Calu3 (cell line): ENCODE results near the gene ASXL1. TPM values are rescaled to one million over a fixed set of nuclear protein-coding genes. Genes with fewer than 3 reads are reported as not detected.
A peak's percentile ranks its signal among the peaks of the same experiment; 100 is the strongest.

Source experiments
- BruUV-seq: library from RNA; stranded (reverse); fragments of 400-500 nt; replicated peaks from 2 replicates; lab custom pipeline; 2021; lab: Mats Ljungman, UMichigan
- CTCF ChIA-PET: fragments of 300-600 bp; sonication (Branson Sonifier 250); formaldehyde crosslinking; loops from one replicate; lab custom pipeline; 2022; ENCODE audit warnings: antibody characterized with exemption; lab: Charles Lee
- DNase-seq: peaks from one replicate; pipeline ENCODE4 v3.0.0; 2022
- H3K27ac Mint-ChIP-seq: one replicate; pipeline ENCODE4 v1.8.0; 2022; ENCODE audit warnings: mixed read lengths; ENCODE audit not compliant: unreplicated experiment
- H3K27me3 Mint-ChIP-seq: one replicate; pipeline ENCODE4 v1.8.0; 2022; ENCODE audit warnings: mixed read lengths; ENCODE audit not compliant: unreplicated experiment
- H3K36me3 Mint-ChIP-seq: one replicate; pipeline ENCODE4 v1.8.0; 2022; ENCODE audit warnings: mild to moderate bottlenecking, moderate library complexity, mixed read lengths; ENCODE audit not compliant: insufficient read depth, unreplicated experiment
- H3K4me1 Mint-ChIP-seq: one replicate; pipeline ENCODE4 v1.8.0; 2022; ENCODE audit warnings: mild to moderate bottlenecking, low read depth, mixed read lengths; ENCODE audit not compliant: unreplicated experiment
- H3K4me3 Mint-ChIP-seq: one replicate; pipeline ENCODE4 v1.8.0; 2022; ENCODE audit warnings: mild to moderate bottlenecking, low read depth, moderate library complexity, mixed read lengths; ENCODE audit not compliant: unreplicated experiment
- H3K9me3 Mint-ChIP-seq: one replicate; pipeline ENCODE4 v1.8.0; 2022; ENCODE audit warnings: low read depth, mixed read lengths; ENCODE audit not compliant: unreplicated experiment
- CTCF ChIP-seq: fragments of 200-600 bp; IDR thresholded peaks from one replicate; pipeline ENCODE4 v1.8.0; 2022; ENCODE audit warnings: antibody characterized with exemption; ENCODE audit not compliant: unreplicated experiment
- intact Hi-C: fragments of 100-400 bp; cut with micrococcal nuclease; formaldehyde crosslinking; loops from one replicate; pipeline ENCODE4 v1.10.0; 2022; ENCODE audit not compliant: unreplicated experiment
- total RNA-seq: library from RNA; stranded (reverse); gene quantifications from 2 replicates; pipeline ENCODE4 v1.2.3, GENCODE V29; 2022

ASXL1 gene
- total RNA-seq, 1 experiment from 2014 or later = 120 TPM

- CTCF ChIA-PET = interaction anchor here (0.6 to 2.1 kb wide), 7 partner anchors 8 to 155 kb away, joined by 3 to 7 read pairs (median 3); no protein-coding TSS in a partner anchor
- intact Hi-C loops = loop anchor here (2.0 to 5.0 kb wide), 2 partner anchors 71 to 118 kb away; no protein-coding TSS in a partner anchor
- Mint-ChIP-seq H3K27me3 (no peaks in the 10 kb centered on the region), H3K4me1 (peaks cover 55% of the 10 kb centered on the region), H3K4me3 (peak overlapping the region; percentile 88), H3K36me3 (peaks cover 31% of the 10 kb centered on the region), H3K9me3 (no peaks in the 10 kb centered on the region), H3K27ac (peak overlapping the region; percentile 62)
- TF ChIP-seq CTCF = no peak
- peak; percentile 16 for DNase-seq
- no TSS peak for BruUV-seq
Observed at GRCh38 chr20:32359633-32360332, 1.7 kb downstream of the ASXL1 start.

- no TSS peak for BruUV-seq
- no peak for TF ChIP-seq CTCF
- Mint-ChIP-seq H3K27ac (peak overlapping the region; percentile 62), H3K4me3 (peak overlapping the region; percentile 88), H3K4me1 (peaks cover 55% of the 10 kb centered on the region), H3K27me3 (no peaks in the 10 kb centered on the region), H3K36me3 (peaks cover 31% of the 10 kb centered on the region), H3K9me3 (no peaks in the 10 kb centered on the region)
- intact Hi-C loops = no loop called here
- CTCF ChIA-PET = interaction anchor here (0.6 to 2.1 kb wide), 2 partner anchors 27 to 31 kb away, joined by 3 to 7 read pairs; no protein-coding TSS in a partner anchor
- DNase-seq = no peak
Observed at GRCh38 chr20:32360333-32360634, 2.2 kb downstream of the ASXL1 start.

- Mint-ChIP-seq H3K4me1 (peaks cover 49% of the 10 kb centered on the region), H3K36me3 (peaks cover 27% of the 10 kb centered on the region), H3K27me3 (no peaks in the 10 kb centered on the region), H3K4me3 (no peak overlapping the region), H3K9me3 (no peaks in the 10 kb centered on the region), H3K27ac (no peak overlapping the region)
- intact Hi-C loops = no loop called here
- CTCF ChIA-PET = no interaction called here
- no peak for TF ChIP-seq CTCF
- no peak for DNase-seq
- no TSS peak for BruUV-seq
Observed at GRCh38 chr20:32362901-32363364, 4.8 kb downstream of the ASXL1 start.

GRCh38 chr20:32363492-32363891 is 5.4 kb downstream of the ASXL1 start:
- Mint-ChIP-seq H3K27me3 (no peaks in the 10 kb centered on the region), H3K27ac (peak overlapping the region; percentile 1), H3K4me1 (peaks cover 55% of the 10 kb centered on the region), H3K4me3 (no peak overlapping the region), H3K9me3 (no peaks in the 10 kb centered on the region), H3K36me3 (peaks cover 21% of the 10 kb centered on the region)
- intact Hi-C loops = no loop called here
- no peak for TF ChIP-seq CTCF
- no peak for DNase-seq
- CTCF ChIA-PET = no interaction called here
- BruUV-seq = no TSS peak
